Smooth muscle cell (in vitro differentiated cells): ENCODE results near the gene HSD17B14. TPM values are rescaled to one million over a fixed set of nuclear protein-coding genes. Genes with fewer than 3 reads are reported as not detected.

Experiments used
- DNase-seq: peaks from one replicate; lab custom pipeline; 2025; ENCODE audit not compliant: unreplicated experiment; lab: John Stamatoyannopoulos, UW
- H2AFZ ChIP-seq: fragments of 200-600 bp; sonication (generic); 2 replicates; pipeline ENCODE4 v1.6.0; 2016; ENCODE audit warnings: antibody characterized with exemption, low read depth, mild to moderate bottlenecking
- H3F3A ChIP-seq: fragments of 200-600 bp; sonication (generic); 2 replicates; pipeline ENCODE4 v1.6.0; 2017; ENCODE audit warnings: antibody characterized with exemption, low read depth
- H3K27ac ChIP-seq: fragments of 200-600 bp; sonication (generic); 2 replicates; pipeline ENCODE4 v1.5.1; 2016; ENCODE audit warnings: low read depth, mild to moderate bottlenecking
- H3K27me3 ChIP-seq: fragments of 200-600 bp; sonication (generic); 2 replicates; pipeline ENCODE4 v1.6.1; 2016; ENCODE audit warnings: low read depth, mild to moderate bottlenecking
- H3K36me3 ChIP-seq: fragments of 200-600 bp; sonication (generic); 2 replicates; pipeline ENCODE4 v1.5.1; 2016; ENCODE audit warnings: low read depth
- H3K4me1 ChIP-seq: fragments of 200-600 bp; sonication (generic); 2 replicates; pipeline ENCODE4 v1.5.1; 2016; ENCODE audit warnings: low read depth
- H3K4me2 ChIP-seq: fragments of 200-600 bp; sonication (generic); 2 replicates; pipeline ENCODE4 v1.6.0; 2016; ENCODE audit warnings: mild to moderate bottlenecking
- H3K4me3 ChIP-seq: fragments of 200-600 bp; sonication (generic); 2 replicates; pipeline ENCODE4 v1.5.1; 2016; ENCODE audit warnings: mild to moderate bottlenecking
- H3K79me2 ChIP-seq: fragments of 200-600 bp; sonication (generic); 2 replicates; pipeline ENCODE4 v1.6.0; 2016; ENCODE audit warnings: low read depth, mild to moderate bottlenecking
- H3K9ac ChIP-seq: fragments of 200-600 bp; sonication (generic); 2 replicates; pipeline ENCODE4 v1.6.0; 2016; ENCODE audit warnings: low read depth
- H3K9me3 ChIP-seq: fragments of 200-600 bp; sonication (generic); replicated peaks from 2 replicates; pipeline ENCODE4 v1.5.1; 2016; ENCODE audit warnings: low read depth
- H4K20me1 ChIP-seq: fragments of 200-600 bp; sonication (generic); 2 replicates; pipeline ENCODE4 v1.6.0; 2016; ENCODE audit warnings: low read depth
- CTCF ChIP-seq: fragments of 200-600 bp; sonication (generic); IDR thresholded peaks from 2 replicates; pipeline ENCODE4 v1.5.1; 2017; ENCODE audit warnings: borderline replicate concordance, mild to moderate bottlenecking, antibody characterized with exemption; ENCODE audit not compliant: insufficient read depth, poor library complexity, severe bottlenecking
- WGBS: methylation state at CpG from one replicate; pipeline ENCODE4 v1.1.7; 2016; ENCODE audit warnings: low lambda C conversion rate; 5-methylcytosine and 5-hydroxymethylcytosine counted together
- polyA plus RNA-seq: library from polyadenylated mRNA; unstranded; fragments of >200 nt; fragmentation: Nextera tagmentation; extraction: Ambion mirVana; gene quantifications from 2 replicates; pipeline ENCODE4 v1.2.1, GENCODE V29; 2016
- total RNA-seq: library from RNA; depleted of rRNA; stranded (reverse); fragments of >200 nt; gene quantifications from 2 replicates; pipeline ENCODE4 v1.2.3, GENCODE V29; 2014

The HSD17B14 gene
- total and polyA plus RNA-seq, 2 experiments from 2014 or later: 16.4 to 19.3 TPM

GRCh38 chr19:48806518-48806817 is 29.8 kb downstream of the HSD17B14 start:
- H3F3A ChIP-seq: no peaks in the 10 kb centered on the region
- H3K27ac ChIP-seq: no peak overlapping the region
- 69% methylated on average over 5 of the region's 5 CpGs for WGBS
- no peak overlapping the region for H3K4me2 ChIP-seq
- no peaks in the 10 kb centered on the region for H4K20me1 ChIP-seq
- H3K9ac ChIP-seq: no peak overlapping the region
- H3K79me2 ChIP-seq: no peaks in the 10 kb centered on the region
- no peak for DNase-seq
- no peaks in the 10 kb centered on the region for H3K27me3 ChIP-seq
- no peak overlapping the region for H2AFZ ChIP-seq
- no peaks in the 10 kb centered on the region for H3K4me1 ChIP-seq
- no peak overlapping the region for H3K4me3 ChIP-seq
- no peaks in the 10 kb centered on the region for H3K36me3 ChIP-seq
- TF ChIP-seq CTCF: no peak
- no peaks in the 10 kb centered on the region for H3K9me3 ChIP-seq

- H2AFZ ChIP-seq: no peak overlapping the region
- no peak overlapping the region for H3K9ac ChIP-seq
- no peaks in the 10 kb centered on the region for H4K20me1 ChIP-seq
- no peak overlapping the region for H3K4me2 ChIP-seq
- no peak overlapping the region for H3K27ac ChIP-seq
- no peaks in the 10 kb centered on the region for H3K79me2 ChIP-seq
- TF ChIP-seq CTCF: no peak
- H3F3A ChIP-seq: no peaks in the 10 kb centered on the region
- H3K4me1 ChIP-seq: no peaks in the 10 kb centered on the region
- H3K9me3 ChIP-seq: no peaks in the 10 kb centered on the region
- no peak for DNase-seq
- H3K27me3 ChIP-seq: no peaks in the 10 kb centered on the region
- no peak overlapping the region for H3K4me3 ChIP-seq
- WGBS: 95% methylated on average over 2 of the region's 15 CpGs
- no peaks in the 10 kb centered on the region for H3K36me3 ChIP-seq
These were observed 30.8 kb downstream of the HSD17B14 start for GRCh38 chr19:48805452-48805851.

GRCh38 chr19:48804496-48804895 is 31.8 kb downstream of the HSD17B14 start:
- no peaks in the 10 kb centered on the region for H3K79me2 ChIP-seq
- no peak for TF ChIP-seq CTCF
- H3K27ac ChIP-seq: no peak overlapping the region
- no peak for DNase-seq
- no peaks in the 10 kb centered on the region for H3K36me3 ChIP-seq
- H3K27me3 ChIP-seq: no peaks in the 10 kb centered on the region
- no peak overlapping the region for H3K4me2 ChIP-seq
- no peak overlapping the region for H2AFZ ChIP-seq
- no peak overlapping the region for H3K9ac ChIP-seq
- no peak overlapping the region for H3K4me3 ChIP-seq
- H4K20me1 ChIP-seq: no peaks in the 10 kb centered on the region
- no peaks in the 10 kb centered on the region for H3K4me1 ChIP-seq
- H3F3A ChIP-seq: no peaks in the 10 kb centered on the region
- H3K9me3 ChIP-seq: no peaks in the 10 kb centered on the region
- WGBS: 89% methylated on average over 8 of the region's 8 CpGs

GRCh38 chr19:48802623-48803022 is 33.7 kb downstream of the HSD17B14 start:
- WGBS: 96% methylated on average over 2 of the region's 2 CpGs
- no peaks in the 10 kb centered on the region for H3K36me3 ChIP-seq
- H3K4me2 ChIP-seq: no peak overlapping the region
- H3K9me3 ChIP-seq: no peaks in the 10 kb centered on the region
- H4K20me1 ChIP-seq: no peaks in the 10 kb centered on the region
- no peaks in the 10 kb centered on the region for H3F3A ChIP-seq
- no peaks in the 10 kb centered on the region for H3K79me2 ChIP-seq
- H3K4me1 ChIP-seq: peaks cover 5% of the 10 kb centered on the region
- TF ChIP-seq CTCF: no peak
- DNase-seq: no peak
- no peak overlapping the region for H3K27ac ChIP-seq
- no peak overlapping the region for H2AFZ ChIP-seq
- no peak overlapping the region for H3K9ac ChIP-seq
- H3K27me3 ChIP-seq: no peaks in the 10 kb centered on the region
- H3K4me3 ChIP-seq: no peak overlapping the region
